ENCODE results near the gene PCED1A. TPM values are rescaled to one million over a fixed set of nuclear protein-coding genes. Genes with fewer than 3 reads are reported as not detected.

PCED1A gene
- total RNA-seq, 1 donor from 2014 or later = 53.2 TPM

DNA sequence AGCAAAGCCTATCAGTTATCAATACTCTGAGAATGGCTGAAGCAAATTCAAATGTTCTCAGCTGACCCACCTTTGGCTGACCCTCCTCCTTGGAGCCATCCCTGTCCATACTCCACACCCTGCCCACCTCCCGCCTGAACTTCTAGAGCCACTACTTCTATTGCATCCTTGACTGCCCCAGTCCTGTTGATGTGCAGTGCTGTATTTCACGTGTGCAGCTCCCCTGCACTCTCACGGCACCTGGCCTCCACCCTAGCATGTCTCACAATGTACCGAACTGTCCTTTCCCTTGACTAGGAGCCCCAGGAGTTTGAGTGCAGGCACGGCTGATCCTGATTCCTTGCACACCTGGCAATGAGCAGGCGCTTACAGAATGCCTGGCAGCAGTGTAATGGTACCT is 47.0 kb downstream of the PCED1A start:
- Mint-ChIP-seq H3K4me1 (peaks cover 2% of the 10 kb centered on the region), H3K4me3 (no peak overlapping the region), H3K9me3 (no peaks in the 10 kb centered on the region), H3K27me3 (peaks cover 20% of the 10 kb centered on the region), H3K36me3 (ENCODE audit: low read depth) (no peaks in the 10 kb centered on the region), H3K27ac (no peak overlapping the region)
- intact Hi-C loops (cut with micrococcal nuclease) = no loop called here
- no peak for ATAC-seq (ENCODE audit: low read depth)
- ChIA-PET CTCF (no interaction called here), POLR2A (no interaction called here)
- TF ChIP-seq, protein P1, sequence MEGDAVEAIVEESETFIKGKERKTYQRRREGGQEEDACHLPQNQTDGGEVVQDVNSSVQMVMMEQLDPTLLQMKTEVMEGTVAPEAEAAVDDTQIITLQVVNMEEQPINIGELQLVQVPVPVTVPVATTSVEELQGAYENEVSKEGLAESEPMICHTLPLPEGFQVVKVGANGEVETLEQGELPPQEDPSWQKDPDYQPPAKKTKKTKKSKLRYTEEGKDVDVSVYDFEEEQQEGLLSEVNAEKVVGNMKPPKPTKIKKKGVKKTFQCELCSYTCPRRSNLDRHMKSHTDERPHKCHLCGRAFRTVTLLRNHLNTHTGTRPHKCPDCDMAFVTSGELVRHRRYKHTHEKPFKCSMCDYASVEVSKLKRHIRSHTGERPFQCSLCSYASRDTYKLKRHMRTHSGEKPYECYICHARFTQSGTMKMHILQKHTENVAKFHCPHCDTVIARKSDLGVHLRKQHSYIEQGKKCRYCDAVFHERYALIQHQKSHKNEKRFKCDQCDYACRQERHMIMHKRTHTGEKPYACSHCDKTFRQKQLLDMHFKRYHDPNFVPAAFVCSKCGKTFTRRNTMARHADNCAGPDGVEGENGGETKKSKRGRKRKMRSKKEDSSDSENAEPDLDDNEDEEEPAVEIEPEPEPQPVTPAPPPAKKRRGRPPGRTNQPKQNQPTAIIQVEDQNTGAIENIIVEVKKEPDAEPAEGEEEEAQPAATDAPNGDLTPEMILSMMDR (IDR thresholded peaks at IDR 0.05) = no peak
- no peak for DNase-seq

Other genes starting within 250 kb of the PCED1A start
- 327 and 333 TPM in 2 replicates for gene NOP56, start 188.0 kb downstream of the PCED1A start, total RNA-seq
- gene IDH3B, start 176.4 kb downstream of the PCED1A start, total RNA-seq = 121 and 127 TPM in 2 replicates
- gene EBF4, start 147.9 kb downstream of the PCED1A start, total RNA-seq = 1.6 and 2.4 TPM in 2 replicates
- gene CPXM1, start 40.0 kb downstream of the PCED1A start, total RNA-seq = 8.5 and 9.8 TPM in 2 replicates
- gene C20orf141, start 25.7 kb downstream of the PCED1A start, total RNA-seq = not detected in 2 replicates
- not detected in 2 replicates for gene TMEM239, start 24.3 kb downstream of the PCED1A start, total RNA-seq
- gene VPS16, start 90 bp upstream of the PCED1A start, total RNA-seq = 54.7 and 56.9 TPM in 2 replicates
- gene PTPRA, start 32.8 kb upstream of the PCED1A start, total RNA-seq = 43.6 and 46.7 TPM in 2 replicates
- gene GNRH2, start 203.0 kb upstream of the PCED1A start, total RNA-seq = 0.75 TPM in 1 of 2 replicates, not detected in the other
- 30.6 and 34.7 TPM in 2 replicates for gene MRPS26, start 205.4 kb upstream of the PCED1A start, total RNA-seq
- not detected in 2 replicates for gene OXT, start 231.0 kb upstream of the PCED1A start, total RNA-seq
- gene AVP, start 244.1 kb upstream of the PCED1A start, total RNA-seq = not detected in 2 replicates